Omental fat pad (tissue), 4 donors: ENCODE data around the gene LGR6. TPM values are rescaled to one million over a fixed set of nuclear protein-coding genes. Genes with fewer than 3 reads are reported as not detected.

Experiments
- ATAC-seq: fragments of 150-250 bp; one replicate; pipeline ENCODE4 v1.9.1; 2016; ENCODE audit warnings: mild to moderate bottlenecking, moderate library complexity; ENCODE audit not compliant: low FRiP score
- DNase-seq: peaks from one replicate; pipeline ENCODE4 v3.0.0-alpha.2; 2019; ENCODE audit warnings: low spot score
- CTCF ChIP-seq, 3 donors: fragments of 450-650 bp; IDR thresholded peaks; one replicate each; pipeline ENCODE4 v1.5.1; 2016 to 2017; ENCODE audit warnings: antibody characterized with exemption in 3 of 3, mild to moderate bottlenecking in 3 of 3, moderate library complexity in 2 of 3
- total RNA-seq, 4 donors: library from RNA; depleted of rRNA; stranded (reverse); fragments of >200 nt; gene quantifications; one replicate each; pipeline ENCODE4 v1.1.0, GENCODE V29; 2016

The LGR6 gene
- total RNA-seq, 4 donors from 2014 or later, result 0.28 to 0.32 TPM; not detected in 2

GRCh38 chr1:202289009-202289408 lies 95.4 kb downstream of the LGR6 start:
- ATAC-seq (no peak), DNase-seq (no peak)
- no peak for TF ChIP-seq CTCF (IDR thresholded peaks at IDR 0.05)

- TF ChIP-seq CTCF (IDR thresholded peaks at IDR 0.05), result no peak
- ATAC-seq, result no peak
- DNase-seq, result no peak
Observed at GRCh38 chr1:202291001-202291400, 97.4 kb downstream of the LGR6 start.

GRCh38 chr1:202291961-202292712 lies 98.5 kb downstream of the LGR6 start:
- peak; percentile 88 for ATAC-seq
- no peak for DNase-seq
- TF ChIP-seq CTCF (IDR thresholded peaks at IDR 0.05), result no peak

GRCh38 chr1:202292773-202293172 lies 99.2 kb downstream of the LGR6 start:
- DNase-seq (no peak), ATAC-seq (no peak)
- TF ChIP-seq CTCF (IDR thresholded peaks at IDR 0.05), result no peak

GRCh38 chr1:202293569-202293968 lies 100.0 kb downstream of the LGR6 start:
- no peak for ATAC-seq
- DNase-seq, result no peak
- TF ChIP-seq CTCF (IDR thresholded peaks at IDR 0.05), result no peak

GRCh38 chr1:202302166-202302565 lies 108.6 kb downstream of the LGR6 start:
- no peak for TF ChIP-seq CTCF (IDR thresholded peaks at IDR 0.05)
- DNase-seq, result no peak
- ATAC-seq, result no peak

GRCh38 chr1:202304375-202304774 lies 110.8 kb downstream of the LGR6 start:
- no peak for TF ChIP-seq CTCF (IDR thresholded peaks at IDR 0.05)
- no peak for DNase-seq
- ATAC-seq, result no peak
